Suprapubic skin (tissue), 4 donors: ENCODE measurements around the gene SLC5A1. TPM values are rescaled to one million over a fixed set of nuclear protein-coding genes. Genes with fewer than 3 reads are reported as not detected.
"Not testable (repeated sequence)": the region's sequence is repeated elsewhere in the genome, so short reads cannot be mapped to it uniquely, and the experiment has no call there.

Experiments used
- DNase-seq, 2 donors: peaks; one replicate each; pipeline ENCODE4 v3.0.0-alpha.2; 2019; ENCODE audit warnings: low spot score in 2 of 2
- H3K27ac ChIP-seq: fragments of 200-600 bp; sonication (generic); one replicate; pipeline ENCODE4 v1.5.1; 2019
- H3K27me3 ChIP-seq: fragments of 200-600 bp; sonication (generic); one replicate; pipeline ENCODE4 v1.5.1; 2019
- H3K36me3 ChIP-seq: fragments of 200-600 bp; sonication (generic); one replicate; pipeline ENCODE4 v1.5.1; 2019
- H3K4me1 ChIP-seq: fragments of 200-600 bp; sonication (generic); one replicate; pipeline ENCODE4 v1.5.1; 2019
- H3K4me3 ChIP-seq: fragments of 200-600 bp; sonication (generic); one replicate; pipeline ENCODE4 v1.5.1; 2019; ENCODE audit warnings: mild to moderate bottlenecking
- H3K9me3 ChIP-seq: fragments of 200-600 bp; sonication (generic); one replicate; pipeline ENCODE4 v1.5.1; 2019
- EP300 ChIP-seq: sonication (generic); formaldehyde crosslinking; IDR thresholded peaks from one replicate; pipeline ENCODE4 v1.6.1; 2017; ENCODE audit warnings: antibody characterized with exemption
- POLR2A ChIP-seq, 2 donors: fragments of 450-650 bp; IDR thresholded peaks; one replicate each; pipeline ENCODE4 v1.6.1; 2017; ENCODE audit warnings: antibody characterized with exemption in 2 of 2, mild to moderate bottlenecking in 2 of 2, moderate library complexity in 2 of 2
- POLR2AphosphoS5 ChIP-seq, 3 donors: sonication (generic); formaldehyde crosslinking; IDR thresholded peaks; one replicate each; pipeline ENCODE4 v1.6.1; 2017; ENCODE audit warnings: antibody characterized with exemption in 3 of 3
- WGBS: methylation state at CpG from one replicate; pipeline ENCODE4 v1.1.5; 2018; 5-methylcytosine and 5-hydroxymethylcytosine counted together
- total RNA-seq, 4 donors: library from RNA; depleted of rRNA; stranded (reverse); fragments of >200 nt; gene quantifications; one replicate each; pipeline ENCODE4 v1.1.0, GENCODE V29; 2016
- TF ChIP-seq, protein P1 (sequence below), 2 donors: fragments of 200-600 bp in 1 of 2; fragments of 450-650 bp in 1 of 2; sonication (generic) in 1 of 2; IDR thresholded peaks; one replicate each; pipeline ENCODE4 v1.5.1; 2016 to 2019; ENCODE audit warnings: antibody characterized with exemption in 2 of 2, mild to moderate bottlenecking in 1 of 2, moderate library complexity in 1 of 2

Gene SLC5A1
- total RNA-seq, 4 donors from 2014 or later = 11.1 to 31.3 (median 22.3) TPM

DNA sequence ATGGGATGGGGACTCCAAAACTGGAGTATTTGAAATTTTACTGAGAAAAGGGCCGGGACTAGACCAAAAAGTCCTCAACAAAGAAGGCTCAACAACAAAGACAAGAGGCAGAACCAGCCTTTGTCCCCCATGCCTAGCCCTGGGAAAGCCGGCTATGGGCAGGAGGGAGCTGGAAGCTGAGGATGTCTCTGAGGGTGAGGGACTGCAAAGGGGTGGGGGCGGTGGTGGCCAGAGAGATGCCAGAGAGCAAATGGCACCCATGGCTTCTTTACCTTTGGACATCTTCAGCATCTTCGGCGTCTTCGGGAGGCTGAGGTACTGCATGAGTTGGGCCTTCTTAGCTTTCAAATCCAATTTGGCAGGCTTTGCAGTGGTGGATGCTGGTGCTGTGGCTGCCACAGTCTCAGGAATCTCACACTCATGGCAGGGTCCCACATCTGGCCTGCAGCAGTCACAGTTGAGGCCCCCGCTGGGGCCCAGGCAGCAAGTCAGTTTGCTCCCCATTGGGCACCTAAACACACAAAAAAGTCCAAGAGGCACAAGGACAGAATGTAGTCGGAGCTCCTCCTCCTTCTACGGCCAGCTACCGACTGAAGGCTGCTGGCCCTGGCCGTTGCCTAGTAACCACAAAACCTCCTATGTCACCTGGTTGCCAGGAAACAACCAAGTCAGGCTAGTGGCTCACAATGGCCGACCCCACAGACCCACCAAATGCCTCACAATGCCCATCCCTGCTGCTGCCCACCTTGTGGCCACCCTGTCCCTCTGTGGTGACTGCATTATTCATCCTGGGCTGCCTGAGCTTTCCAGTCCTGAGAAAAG lies 115.9 kb downstream of the SLC5A1 start, which contains the start of gene C22orf42:
C22orf42 (minus strand) TSS at position 592 of the 822 bp plus-strand sequence; CDS start at position 504, 88 bp downstream.
- TF ChIP-seq, protein P1, sequence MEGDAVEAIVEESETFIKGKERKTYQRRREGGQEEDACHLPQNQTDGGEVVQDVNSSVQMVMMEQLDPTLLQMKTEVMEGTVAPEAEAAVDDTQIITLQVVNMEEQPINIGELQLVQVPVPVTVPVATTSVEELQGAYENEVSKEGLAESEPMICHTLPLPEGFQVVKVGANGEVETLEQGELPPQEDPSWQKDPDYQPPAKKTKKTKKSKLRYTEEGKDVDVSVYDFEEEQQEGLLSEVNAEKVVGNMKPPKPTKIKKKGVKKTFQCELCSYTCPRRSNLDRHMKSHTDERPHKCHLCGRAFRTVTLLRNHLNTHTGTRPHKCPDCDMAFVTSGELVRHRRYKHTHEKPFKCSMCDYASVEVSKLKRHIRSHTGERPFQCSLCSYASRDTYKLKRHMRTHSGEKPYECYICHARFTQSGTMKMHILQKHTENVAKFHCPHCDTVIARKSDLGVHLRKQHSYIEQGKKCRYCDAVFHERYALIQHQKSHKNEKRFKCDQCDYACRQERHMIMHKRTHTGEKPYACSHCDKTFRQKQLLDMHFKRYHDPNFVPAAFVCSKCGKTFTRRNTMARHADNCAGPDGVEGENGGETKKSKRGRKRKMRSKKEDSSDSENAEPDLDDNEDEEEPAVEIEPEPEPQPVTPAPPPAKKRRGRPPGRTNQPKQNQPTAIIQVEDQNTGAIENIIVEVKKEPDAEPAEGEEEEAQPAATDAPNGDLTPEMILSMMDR (IDR thresholded peaks at IDR 0.05) = no peak
- TF ChIP-seq EP300 (no peak), POLR2A (IDR thresholded peaks at IDR 0.05) (no peak), POLR2AphosphoS5 (IDR thresholded peaks at IDR 0.05) (no peak)
- 82% methylated on average over 11 of the region's 12 CpGs for WGBS
- Histone ChIP-seq H3K27ac (no peak within 1 kb of the TSS), H3K27me3 (peaks cover 12% of the 10 kb centered on the region), H3K4me3 (no peak within 1 kb of the TSS), H3K9me3 (no peaks in the 10 kb centered on the region), H3K36me3 (no peaks in the 10 kb centered on the region), H3K4me1 (no peaks in the 10 kb centered on the region)
- DNase-seq = no peak

DNA sequence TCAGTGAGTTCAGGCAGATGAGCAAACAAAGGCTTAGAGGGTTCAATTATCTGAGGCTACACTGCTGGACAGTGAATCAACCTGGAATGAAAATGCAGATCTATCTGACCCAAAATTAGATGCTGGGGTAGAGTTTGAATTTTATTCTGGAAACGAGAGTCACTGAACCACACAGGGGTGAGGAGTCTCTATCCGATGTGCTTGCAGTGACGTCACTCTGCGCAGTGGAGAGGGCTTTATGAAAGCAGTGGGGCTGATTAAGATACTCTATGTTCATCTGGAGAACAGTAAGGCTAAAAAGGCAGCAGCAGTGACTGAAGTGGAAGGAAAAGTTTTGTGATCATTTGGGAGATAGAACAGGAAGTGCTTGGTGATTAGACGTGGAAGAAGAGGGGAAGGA lies 117.3 kb downstream of the SLC5A1 start:
- not testable (repeated sequence) for H3K4me1 ChIP-seq, H3K9me3 ChIP-seq
- 78% methylated on average over 5 of the region's 5 CpGs for WGBS

More for the DNA sequence above, 117.3 kb downstream of the SLC5A1 start:
- H3K4me3 ChIP-seq, H3K36me3 ChIP-seq, H3K27ac ChIP-seq, DNase-seq: not testable (repeated sequence)
- H3K27me3 ChIP-seq = peaks cover 17% of the 10 kb centered on the region

Other genes starting within 250 kb of the SLC5A1 start
- 10 to 100 TPM; 52.9 to 76.6 (median 66.4) TPM for gene YWHAH, start 98.7 kb upstream of the SLC5A1 start, total RNA-seq
- gene C22orf42, start 116.0 kb downstream of the SLC5A1 start, total RNA-seq = not detected
- not detected for gene RFPL2, start 161.8 kb downstream of the SLC5A1 start, total RNA-seq
- gene SLC5A4, start 212.1 kb downstream of the SLC5A1 start, total RNA-seq = under 1 TPM in 1 of 4 donors, not detected in 3; 0.38 TPM